SK-N-SH (cell line): ENCODE data around the gene VPS33A. TPM values are rescaled to one million over a fixed set of nuclear protein-coding genes. Genes with fewer than 3 reads are reported as not detected.

Experiments used
- CTCF ChIA-PET: fragments of 300-600, 350-600 bp; formaldehyde crosslinking; extraction: SDS; loops from one replicate; lab custom pipeline; 2021; lab: Yijun Ruan, JAX
- POLR2A ChIA-PET: fragments of 350-600 bp; sonication (Branson Sonifier 250); formaldehyde crosslinking; extraction: SDS; loops from one replicate; lab custom pipeline; 2020; ENCODE audit warnings: antibody characterized with exemption, inconsistent platforms; lab: Yijun Ruan, JAX
- DNase-seq: peaks from one replicate; pipeline ENCODE4 v3.0.0; 2012
- H2AFZ ChIP-seq: fragments of 200-600 bp; sonication (generic); 2 replicates; pipeline ENCODE4 v1.8.1; 2016; ENCODE audit warnings: antibody characterized with exemption, mild to moderate bottlenecking, low read depth
- H3F3A ChIP-seq: fragments of 200-600 bp; sonication (generic); replicated peaks from 2 replicates; pipeline ENCODE3; 2016; ENCODE audit warnings: antibody characterized with exemption, mild to moderate bottlenecking; ENCODE audit not compliant: insufficient read depth
- H3K27ac ChIP-seq, 2 experiments: fragments of 200-500 bp in 1 of 2; fragments of 200-600 bp in 1 of 2; sonication (Bioruptor generic) in 1 of 2; sonication (generic), shearing (Covaris generic) in 1 of 2; 2 replicates each; pipeline versions ENCODE4 v1.5.1 to v1.6.1; 2014 to 2016; ENCODE audit warnings: low read depth in 2 of 2, inconsistent platforms in 1 of 2, low read length in 1 of 2, mild to moderate bottlenecking in 1 of 2, mixed read lengths in 1 of 2
- H3K27me3 ChIP-seq: fragments of 200-600 bp; sonication (generic), shearing (Covaris generic); 2 replicates; pipeline ENCODE4 v1.6.1; 2016; ENCODE audit warnings: mixed run types; ENCODE audit not compliant: insufficient read depth
- H3K36me3 ChIP-seq, 2 experiments: fragments of 200-500 bp in 1 of 2; fragments of 200-600 bp in 1 of 2; sonication (Bioruptor generic) in 1 of 2; sonication (generic) in 1 of 2; replicated peaks in 1 of 2; 2 replicates each; pipeline versions ENCODE3 to v1.5.1; 2014 to 2016; ENCODE audit warnings: low read length in 1 of 2, mild to moderate bottlenecking in 1 of 2; ENCODE audit not compliant: insufficient read depth in 2 of 2, control insufficient read depth in 1 of 2
- H3K4me1 ChIP-seq, 2 experiments: fragments of 200-500 bp in 1 of 2; fragments of 200-600 bp in 1 of 2; sonication (Bioruptor generic) in 1 of 2; sonication (generic), shearing (Covaris generic) in 1 of 2; 2 replicates each; pipeline versions ENCODE4 v1.5.1 to v1.6.1; 2014 to 2016; ENCODE audit warnings: low read depth in 1 of 2, low read length in 1 of 2, mixed run types in 1 of 2; ENCODE audit not compliant: insufficient read depth in 2 of 2, control insufficient read depth in 1 of 2
- H3K4me2 ChIP-seq: fragments of 200-600 bp; sonication (generic), shearing (Covaris generic); 2 replicates; pipeline ENCODE4 v1.6.1; 2017; ENCODE audit warnings: mixed run types
- H3K4me3 ChIP-seq, 2 experiments: fragments of 200-500 bp in 1 of 2; fragments of 200-600 bp in 1 of 2; sonication (Bioruptor generic) in 1 of 2; sonication (generic), shearing (Covaris generic) in 1 of 2; 2 replicates each; pipeline versions ENCODE4 v1.5.1 to v1.8.1; 2014 to 2016; ENCODE audit warnings: low read depth in 2 of 2, inconsistent platforms in 1 of 2, low read length in 1 of 2, mild to moderate bottlenecking in 1 of 2, mixed read lengths in 1 of 2, moderate library complexity in 1 of 2
- H3K79me2 ChIP-seq: fragments of 200-600 bp; sonication (generic); 2 replicates; pipeline ENCODE4 v1.8.1; 2017; ENCODE audit warnings: mild to moderate bottlenecking; ENCODE audit not compliant: insufficient read depth
- H3K9ac ChIP-seq: fragments of 200-600 bp; sonication (generic); 2 replicates; pipeline ENCODE4 v1.6.1; 2017; ENCODE audit warnings: mixed run types
- H3K9me2 ChIP-seq: fragments of 200-600 bp; sonication (generic); 2 replicates; pipeline ENCODE4 v1.6.1; 2017; ENCODE audit warnings: mixed run types
- H3K9me3 ChIP-seq: fragments of 200-600 bp; sonication (generic); 2 replicates; pipeline ENCODE4 v1.6.1; 2017; ENCODE audit warnings: mixed run types, mild to moderate bottlenecking, moderate library complexity
- H4K20me1 ChIP-seq: fragments of 200-600 bp; sonication (generic); 2 replicates; pipeline ENCODE4 v1.6.1; 2017; ENCODE audit warnings: mild to moderate bottlenecking, mixed run types; ENCODE audit not compliant: insufficient read depth
- EP300 ChIP-seq, 2 experiments: IDR thresholded peaks; 2 replicates each; pipeline versions ENCODE4 v1.4.0 to v1.6.1; 2012; ENCODE audit warnings: borderline replicate concordance in 1 of 2, low read depth in 1 of 2, low read length in 1 of 2
- EZH2phosphoT487 ChIP-seq: fragments of 200-600 bp; sonication (generic); IDR thresholded peaks from 2 replicates; pipeline ENCODE4 v1.6.1; 2017; ENCODE audit warnings: low read depth, mixed run types, mild to moderate bottlenecking, antibody characterized with exemption, moderate library complexity, borderline replicate concordance
- GABPA ChIP-seq: IDR thresholded peaks from 2 replicates; pipeline ENCODE4 v1.4.0; 2012; ENCODE audit warnings: low read depth, mild to moderate bottlenecking
- JUND ChIP-seq: IDR thresholded peaks from 2 replicates; pipeline ENCODE4 v1.4.0; 2012
- MEF2A ChIP-seq: IDR thresholded peaks from 2 replicates; pipeline ENCODE4 v1.4.0; 2012; ENCODE audit warnings: low read depth, borderline replicate concordance
- MXI1 ChIP-seq: IDR thresholded peaks from 2 replicates; pipeline ENCODE4 v1.6.1; 2012; ENCODE audit warnings: mild to moderate bottlenecking, low read depth, low read length, improper control_type of control experiment
- NFIC ChIP-seq: IDR thresholded peaks from 2 replicates; pipeline ENCODE4 v1.4.0; 2012; ENCODE audit warnings: borderline replicate concordance
- RAD21 ChIP-seq: IDR thresholded peaks from 2 replicates; pipeline ENCODE4 v1.6.1; 2012; ENCODE audit warnings: mild to moderate bottlenecking, low read length
- SIN3A ChIP-seq: IDR thresholded peaks from 2 replicates; pipeline ENCODE4 v1.6.1; 2012; ENCODE audit warnings: low read depth, mild to moderate bottlenecking, low read length, moderate library complexity, borderline replicate concordance
- SMC3 ChIP-seq: IDR thresholded peaks from 2 replicates; pipeline ENCODE4 v1.6.1; 2012; ENCODE audit warnings: low read depth, low read length, improper control_type of control experiment
- TAF1 ChIP-seq: IDR thresholded peaks from 2 replicates; pipeline ENCODE4 v1.6.1; 2012; ENCODE audit warnings: low read depth, mild to moderate bottlenecking, low read length, moderate library complexity, borderline replicate concordance
- TCF12 ChIP-seq: IDR thresholded peaks from 2 replicates; pipeline ENCODE4 v1.4.0; 2012
- TEAD4 ChIP-seq: IDR thresholded peaks from 2 replicates; pipeline ENCODE4 v1.4.0; 2012; ENCODE audit warnings: mild to moderate bottlenecking, borderline replicate concordance; ENCODE audit not compliant: insufficient read depth
- YY1 ChIP-seq: IDR thresholded peaks from 2 replicates; pipeline ENCODE4 v1.4.0; 2012; ENCODE audit warnings: low read depth, mild to moderate bottlenecking
- WGBS: methylation state at CpG from one replicate; pipeline ENCODE4 v1.1.6; 2017; ENCODE audit warnings: low lambda C conversion rate; 5-methylcytosine and 5-hydroxymethylcytosine counted together
- polyA plus RNA-seq, 3 experiments: library from polyadenylated mRNA; depleted of rRNA; stranded (reverse); fragments of >200 nt; gene quantifications; 2 replicates each; pipeline ENCODE4 v1.2.3, GENCODE V29; 2012
- TF ChIP-seq, protein P1 (sequence below): IDR thresholded peaks from 2 replicates; pipeline ENCODE4 v1.4.0; 2012; ENCODE audit warnings: low read depth, borderline replicate concordance
- TF ChIP-seq, protein P2 (sequence below): IDR thresholded peaks from 2 replicates; pipeline ENCODE4; 2012
- TF ChIP-seq, protein P3 (sequence below): IDR thresholded peaks from 2 replicates; pipeline ENCODE4 v1.4.0; 2012; ENCODE audit warnings: low read depth, borderline replicate concordance

Gene VPS33A
- polyA plus RNA-seq, 1 of the 3 experiments (the other 2 are of a cell fraction), result 17.0 TPM

- TF ChIP-seq EP300 (IDR thresholded peaks at IDR 0.05; ENCODE audit: borderline replicate concordance in 1 of 2, low read depth in 1 of 2, low read length in 1 of 2), result no peak
- TF ChIP-seq, protein P1, sequence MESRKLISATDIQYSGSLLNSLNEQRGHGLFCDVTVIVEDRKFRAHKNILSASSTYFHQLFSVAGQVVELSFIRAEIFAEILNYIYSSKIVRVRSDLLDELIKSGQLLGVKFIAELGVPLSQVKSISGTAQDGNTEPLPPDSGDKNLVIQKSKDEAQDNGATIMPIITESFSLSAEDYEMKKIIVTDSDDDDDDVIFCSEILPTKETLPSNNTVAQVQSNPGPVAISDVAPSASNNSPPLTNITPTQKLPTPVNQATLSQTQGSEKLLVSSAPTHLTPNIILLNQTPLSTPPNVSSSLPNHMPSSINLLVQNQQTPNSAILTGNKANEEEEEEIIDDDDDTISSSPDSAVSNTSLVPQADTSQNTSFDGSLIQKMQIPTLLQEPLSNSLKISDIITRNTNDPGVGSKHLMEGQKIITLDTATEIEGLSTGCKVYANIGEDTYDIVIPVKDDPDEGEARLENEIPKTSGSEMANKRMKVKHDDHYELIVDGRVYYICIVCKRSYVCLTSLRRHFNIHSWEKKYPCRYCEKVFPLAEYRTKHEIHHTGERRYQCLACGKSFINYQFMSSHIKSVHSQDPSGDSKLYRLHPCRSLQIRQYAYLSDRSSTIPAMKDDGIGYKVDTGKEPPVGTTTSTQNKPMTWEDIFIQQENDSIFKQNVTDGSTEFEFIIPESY, result no peak
- no peak for TF ChIP-seq NFIC
- no peak for TF ChIP-seq JUND
- no peak for TF ChIP-seq TEAD4
- no peak for TF ChIP-seq MXI1
Observed at GRCh38 chr12:122293081-122293480, 26.8 kb upstream of the VPS33A start (continued).

DNA sequence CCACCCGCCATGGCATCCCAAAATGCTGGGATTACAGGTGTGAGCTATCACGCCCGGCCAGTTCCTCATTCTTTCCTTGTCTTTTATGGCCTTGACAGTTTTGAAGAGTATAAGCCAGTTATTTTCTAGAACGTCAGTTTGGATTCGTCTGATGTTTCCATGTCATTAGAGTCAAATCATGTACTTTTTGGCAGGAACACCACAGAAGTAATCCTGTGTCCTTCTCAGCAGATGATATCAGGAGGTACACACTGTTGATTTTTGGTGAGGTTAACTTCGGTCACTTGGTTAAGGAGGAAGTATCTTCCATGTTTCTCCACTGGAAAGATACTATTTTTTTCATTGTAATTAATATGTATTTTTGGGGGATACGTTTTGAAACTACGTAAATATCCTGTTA lies 25.1 kb upstream of the VPS33A start:
- H3K4me2 ChIP-seq, result no peak overlapping the region
- no peaks in the 10 kb centered on the region for H3K4me1 ChIP-seq
- H4K20me1 ChIP-seq, result no peaks in the 10 kb centered on the region
- no peak overlapping the region for H3K9ac ChIP-seq
- ChIA-PET CTCF (interaction anchor here (1.5 kb wide), 1 partner anchor 9 kb away, joined by 4 read pairs; no protein-coding TSS in a partner anchor), POLR2A (no interaction called here)
- H3K27ac ChIP-seq, result no peak overlapping the region
- H3K9me2 ChIP-seq, result no peaks in the 10 kb centered on the region
- H3K9me3 ChIP-seq, result no peaks in the 10 kb centered on the region
- H3K79me2 ChIP-seq, result no peaks in the 10 kb centered on the region
- H3F3A ChIP-seq, result peaks cover 2% of the 10 kb centered on the region
- no peak for DNase-seq
- WGBS, result 97% methylated on average over 8 of the region's 8 CpGs
- peaks cover 4 to 24% of the 10 kb centered on the region in 2 experiments for H3K36me3 ChIP-seq
- TF ChIP-seq, protein P2, sequence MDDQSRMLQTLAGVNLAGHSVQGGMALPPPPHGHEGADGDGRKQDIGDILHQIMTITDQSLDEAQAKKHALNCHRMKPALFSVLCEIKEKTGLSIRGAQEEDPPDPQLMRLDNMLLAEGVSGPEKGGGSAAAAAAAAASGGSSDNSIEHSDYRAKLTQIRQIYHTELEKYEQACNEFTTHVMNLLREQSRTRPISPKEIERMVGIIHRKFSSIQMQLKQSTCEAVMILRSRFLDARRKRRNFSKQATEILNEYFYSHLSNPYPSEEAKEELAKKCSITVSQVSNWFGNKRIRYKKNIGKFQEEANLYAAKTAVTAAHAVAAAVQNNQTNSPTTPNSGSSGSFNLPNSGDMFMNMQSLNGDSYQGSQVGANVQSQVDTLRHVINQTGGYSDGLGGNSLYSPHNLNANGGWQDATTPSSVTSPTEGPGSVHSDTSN, result no peak
- TF ChIP-seq TEAD4 (no peak), MEF2A (no peak), TCF12 (no peak), JUND (no peak), SMC3 (no peak), SIN3A (no peak), NFIC (no peak), TAF1 (no peak), EZH2phosphoT487 (no peak), GABPA (no peak), YY1 (no peak), RAD21 (no peak)
- TF ChIP-seq, protein P3, sequence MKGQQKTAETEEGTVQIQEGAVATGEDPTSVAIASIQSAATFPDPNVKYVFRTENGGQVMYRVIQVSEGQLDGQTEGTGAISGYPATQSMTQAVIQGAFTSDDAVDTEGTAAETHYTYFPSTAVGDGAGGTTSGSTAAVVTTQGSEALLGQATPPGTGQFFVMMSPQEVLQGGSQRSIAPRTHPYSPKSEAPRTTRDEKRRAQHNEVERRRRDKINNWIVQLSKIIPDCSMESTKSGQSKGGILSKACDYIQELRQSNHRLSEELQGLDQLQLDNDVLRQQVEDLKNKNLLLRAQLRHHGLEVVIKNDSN, result no peak
- TF ChIP-seq, all 33 proteins: peak for 0
- Histone ChIP-seq H3K27me3 (no peaks in the 10 kb centered on the region), H3K4me3 (no peak overlapping the region), H2AFZ (no peak overlapping the region)
